ENCODE data around the gene CES3. TPM values are rescaled to one million over a fixed set of nuclear protein-coding genes. Genes with fewer than 3 reads are reported as not detected.

Gene CES3, protein sequence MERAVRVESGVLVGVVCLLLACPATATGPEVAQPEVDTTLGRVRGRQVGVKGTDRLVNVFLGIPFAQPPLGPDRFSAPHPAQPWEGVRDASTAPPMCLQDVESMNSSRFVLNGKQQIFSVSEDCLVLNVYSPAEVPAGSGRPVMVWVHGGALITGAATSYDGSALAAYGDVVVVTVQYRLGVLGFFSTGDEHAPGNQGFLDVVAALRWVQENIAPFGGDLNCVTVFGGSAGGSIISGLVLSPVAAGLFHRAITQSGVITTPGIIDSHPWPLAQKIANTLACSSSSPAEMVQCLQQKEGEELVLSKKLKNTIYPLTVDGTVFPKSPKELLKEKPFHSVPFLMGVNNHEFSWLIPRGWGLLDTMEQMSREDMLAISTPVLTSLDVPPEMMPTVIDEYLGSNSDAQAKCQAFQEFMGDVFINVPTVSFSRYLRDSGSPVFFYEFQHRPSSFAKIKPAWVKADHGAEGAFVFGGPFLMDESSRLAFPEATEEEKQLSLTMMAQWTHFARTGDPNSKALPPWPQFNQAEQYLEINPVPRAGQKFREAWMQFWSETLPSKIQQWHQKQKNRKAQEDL
- 1 to 10 TPM; 2.1 to 5.1 (median 2.8) TPM for polyA plus RNA-seq (ENCODE audit: insufficient read length in 3 of 3)
- long read RNA-seq, donor 1, partial matches to known transcripts = 0 of 1 reads
- long read RNA-seq, donor 1, other reads (novel, unspliced or antisense) = 0 of 1 reads
- long read RNA-seq, donor 2 = 0 reads
- long read RNA-seq, donor 3 = 0 reads
- long read RNA-seq, donor 4, partial matches to known transcripts = 0 of 1 reads
- long read RNA-seq, donor 4, other reads (novel, unspliced or antisense) = 0 of 1 reads
- long read RNA-seq, donor 5 = 0 reads
- long read RNA-seq, donor 6 = 0 reads
- long read RNA-seq, donor 7 = 0 reads
- long read RNA-seq, donor 8 = 0 reads
- long read RNA-seq, donor 9, partial matches to known transcripts = 0 of 1 reads
- long read RNA-seq, donor 9, other reads (novel, unspliced or antisense) = 0 of 1 reads
- long read RNA-seq, donor 10 = 0 reads
- long read RNA-seq, donor 11 = 0 reads
- long read RNA-seq, donor 12 = 0 reads
- long read RNA-seq, donor 13 = 0 reads
- long read RNA-seq, donor 14 = 0 reads
- long read RNA-seq, donor 15 = 0 reads
- long read RNA-seq, donor 16 = 0 reads

- peak in 4 of 11 donors; percentile 29 to 57 (median 38) for DNase-seq (ENCODE audit: extremely low read depth in 1 of 11, low read depth in 9 of 11, low spot score in 4 of 11)
Observed at GRCh38 chr16:66961065-66961744, at the start of gene CES3. TSS of gene CES3 (plus strand) at chr16:66961266. CDS start at chr16:66961308, 42 bp downstream.

GRCh38 chr16:66911801-66912200 is 49.3 kb upstream of the CES3 start:
- no peak for DNase-seq (ENCODE audit: extremely low read depth in 1 of 11, low read depth in 9 of 11, low spot score in 4 of 11)

DNA sequence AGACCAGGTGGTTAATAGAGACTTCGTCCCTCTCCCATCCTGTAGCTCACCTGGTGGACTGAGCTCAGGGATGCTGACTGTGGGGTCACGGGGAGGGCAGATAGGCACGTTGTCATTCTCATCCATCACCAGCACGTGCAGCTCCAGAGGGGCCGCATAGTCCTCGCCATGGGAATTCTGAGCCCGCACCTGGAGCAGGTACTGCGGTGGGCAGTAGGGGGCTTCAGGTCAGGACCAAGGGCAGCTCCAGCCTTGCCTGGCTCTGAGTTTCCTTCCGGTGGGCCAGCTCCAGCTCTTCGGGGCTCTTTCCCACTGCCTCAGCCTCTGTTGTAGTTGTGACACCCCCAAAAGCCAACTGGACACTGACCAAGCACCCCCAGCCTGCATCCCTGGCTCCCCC is 48.0 kb upstream of the CES3 start:
- no peak for DNase-seq (ENCODE audit: extremely low read depth in 1 of 11, low read depth in 9 of 11, low spot score in 4 of 11)

DNA sequence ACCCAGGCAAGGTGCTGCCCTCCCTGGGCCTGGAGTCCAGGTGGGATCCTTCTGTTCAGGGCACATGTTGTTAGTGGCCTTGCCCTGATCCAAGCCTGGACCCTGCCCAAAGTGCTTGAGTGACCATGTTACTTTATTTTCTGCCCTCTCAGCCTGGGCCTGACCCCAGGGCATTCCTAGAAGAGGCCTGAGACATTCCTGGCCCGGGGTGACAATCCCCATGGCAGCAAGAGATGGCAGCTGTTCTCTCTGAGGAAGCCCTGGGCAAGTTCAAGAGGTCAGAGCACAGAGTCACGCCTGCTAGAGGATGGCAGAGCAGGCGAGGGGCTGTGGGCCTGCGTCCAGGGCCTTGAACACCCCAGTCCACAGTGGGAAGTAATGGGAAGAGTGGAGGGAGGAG is 47.4 kb upstream of the CES3 start:
- DNase-seq (ENCODE audit: extremely low read depth in 1 of 11, low read depth in 9 of 11, low spot score in 4 of 11) = no peak

DNA sequence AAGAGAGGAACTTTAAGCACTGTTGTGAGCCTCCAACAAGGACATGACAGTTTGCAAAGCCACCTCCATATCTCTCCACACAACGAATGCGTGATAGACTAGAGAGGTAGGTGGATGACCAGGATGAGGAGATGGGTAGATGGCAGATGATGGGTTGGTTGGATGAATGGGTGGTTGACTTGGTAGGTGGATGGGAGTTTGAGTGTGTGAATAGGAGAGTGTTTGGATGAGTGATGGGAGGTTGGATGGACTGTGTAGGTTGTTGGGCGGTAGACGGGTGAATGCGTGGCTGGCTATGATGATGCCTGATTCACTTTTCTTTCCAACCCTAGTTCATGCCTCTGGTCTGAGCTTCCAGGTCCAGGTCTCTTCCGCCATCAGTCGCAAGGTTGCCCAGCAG is 46.5 kb upstream of the CES3 start:
- no peak for DNase-seq (ENCODE audit: extremely low read depth in 1 of 11, low read depth in 9 of 11, low spot score in 4 of 11)

- no peak for DNase-seq (ENCODE audit: extremely low read depth in 1 of 11, low read depth in 9 of 11, low spot score in 4 of 11)
Observed at GRCh38 chr16:66915041-66915440, 46.0 kb upstream of the CES3 start.

- DNase-seq (ENCODE audit: extremely low read depth in 1 of 11, low read depth in 9 of 11, low spot score in 4 of 11) = no peak
Observed at GRCh38 chr16:66916518-66916917, 44.5 kb upstream of the CES3 start.

DNA sequence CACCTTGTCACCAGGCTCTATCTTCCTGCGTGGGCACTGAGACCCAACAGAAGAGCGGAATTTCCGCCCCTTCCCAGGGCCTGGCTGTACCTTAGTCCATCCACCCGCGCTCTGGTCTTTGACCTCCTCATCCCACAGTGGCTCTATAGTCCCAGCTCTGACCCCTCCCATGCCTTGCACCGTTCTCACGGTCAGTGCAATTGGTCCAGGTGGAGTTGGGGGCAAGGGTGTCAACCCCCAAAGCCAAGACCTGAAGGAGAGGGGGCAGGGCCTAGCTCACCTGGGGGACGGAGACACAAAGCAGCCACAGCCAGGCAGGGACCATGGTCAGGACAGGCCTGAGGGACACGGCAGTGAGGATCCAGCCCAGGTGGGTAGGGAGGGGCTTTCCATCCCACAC is 43.3 kb upstream of the CES3 start:
- DNase-seq (ENCODE audit: extremely low read depth in 1 of 11, low read depth in 9 of 11, low spot score in 4 of 11) = no peak

DNA sequence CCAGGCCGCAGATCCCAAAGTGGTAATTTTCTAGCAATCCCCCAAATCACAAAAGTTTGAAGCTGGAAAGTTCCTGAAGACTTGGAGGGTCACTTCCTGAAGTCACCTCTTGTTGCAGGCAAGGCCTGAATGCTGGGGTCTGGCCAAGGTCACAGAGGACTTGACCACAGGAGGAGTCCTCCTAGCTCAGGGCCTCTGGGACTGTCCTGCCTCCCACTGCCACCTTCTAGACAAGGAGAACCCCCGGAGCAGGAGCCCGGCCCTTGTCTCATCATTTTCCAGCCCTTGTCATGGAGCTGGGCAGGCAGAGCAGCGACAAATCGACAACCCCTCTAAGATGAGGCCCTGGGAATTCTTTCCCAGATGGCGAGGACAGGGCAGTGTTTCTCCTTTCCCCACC is 42.7 kb upstream of the CES3 start:
- DNase-seq (ENCODE audit: extremely low read depth in 1 of 11, low read depth in 9 of 11, low spot score in 4 of 11) = no peak

- DNase-seq (ENCODE audit: extremely low read depth in 1 of 11, low read depth in 9 of 11, low spot score in 4 of 11) = peak in 6 of 11 donors; percentile 60 to 83 (median 64)
Observed at GRCh38 chr16:66918803-66919568, 42.1 kb upstream of the CES3 start, which contains the start of gene CDH16. TSS of gene CDH16 (minus strand) at chr16:66918885. CDS start at chr16:66918065, 820 bp downstream.

DNA sequence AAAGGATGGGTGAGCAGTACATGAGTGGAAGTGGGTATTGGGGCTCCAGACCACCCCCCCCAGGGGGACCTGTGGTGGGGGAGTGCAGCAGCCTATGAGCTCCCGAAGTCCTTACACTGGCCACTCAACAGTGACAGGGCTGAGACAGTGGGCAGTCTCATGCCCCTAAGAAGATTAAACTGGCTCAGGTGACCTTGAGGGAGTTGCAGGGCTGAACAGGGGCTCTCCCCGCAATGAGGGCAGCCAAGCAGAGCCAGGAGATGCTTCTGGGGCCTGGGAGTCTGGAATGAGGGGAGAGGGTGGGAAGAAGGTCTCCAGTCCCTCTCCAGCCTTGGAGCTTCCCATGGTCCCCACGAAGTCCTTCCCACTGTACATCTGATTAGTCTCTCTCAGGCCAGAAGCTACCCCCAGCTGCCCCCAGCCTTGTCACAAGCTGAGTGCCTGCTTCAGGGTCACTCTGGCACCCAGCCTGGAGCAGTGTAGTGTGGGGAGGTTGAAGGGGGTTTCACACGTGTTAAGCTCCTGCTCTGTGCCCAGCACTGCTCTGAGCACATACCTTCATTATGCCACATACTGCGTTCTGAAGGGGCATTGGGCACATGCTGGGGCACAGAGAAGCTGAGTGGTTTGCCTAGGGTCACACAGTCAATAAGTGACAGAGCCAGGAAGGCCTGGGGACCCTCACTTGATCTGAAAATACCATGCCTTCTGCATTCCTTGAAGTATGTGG is 41.3 kb upstream of the CES3 start:
- no peak for DNase-seq (ENCODE audit: extremely low read depth in 1 of 11, low read depth in 9 of 11, low spot score in 4 of 11)

DNA sequence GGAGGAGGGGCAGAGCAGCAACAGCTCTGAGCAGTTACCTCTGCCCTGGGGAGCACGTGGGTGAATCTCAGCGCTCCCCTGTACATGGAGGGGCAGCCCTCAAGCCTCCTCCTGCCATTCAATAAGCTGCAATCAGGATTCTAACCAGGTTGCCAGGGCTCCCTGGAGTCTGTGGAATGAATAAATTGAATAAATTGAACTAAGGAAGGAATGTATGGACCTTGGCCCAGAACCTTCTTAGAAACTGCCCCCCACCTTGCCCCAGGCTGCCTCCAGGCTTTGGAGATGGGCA is 40.8 kb upstream of the CES3 start:
- no peak for DNase-seq (ENCODE audit: extremely low read depth in 1 of 11, low read depth in 9 of 11, low spot score in 4 of 11)

GRCh38 chr16:66920924-66921680 is 40.0 kb upstream of the CES3 start:
- DNase-seq (ENCODE audit: extremely low read depth in 1 of 11, low read depth in 9 of 11, low spot score in 4 of 11) = no peak

GRCh38 chr16:66921729-66922450 is 39.2 kb upstream of the CES3 start:
- no peak for DNase-seq (ENCODE audit: extremely low read depth in 1 of 11, low read depth in 9 of 11, low spot score in 4 of 11)

GRCh38 chr16:66923247-66923731 is 37.8 kb upstream of the CES3 start:
- no peak for DNase-seq (ENCODE audit: extremely low read depth in 1 of 11, low read depth in 9 of 11, low spot score in 4 of 11)

DNA sequence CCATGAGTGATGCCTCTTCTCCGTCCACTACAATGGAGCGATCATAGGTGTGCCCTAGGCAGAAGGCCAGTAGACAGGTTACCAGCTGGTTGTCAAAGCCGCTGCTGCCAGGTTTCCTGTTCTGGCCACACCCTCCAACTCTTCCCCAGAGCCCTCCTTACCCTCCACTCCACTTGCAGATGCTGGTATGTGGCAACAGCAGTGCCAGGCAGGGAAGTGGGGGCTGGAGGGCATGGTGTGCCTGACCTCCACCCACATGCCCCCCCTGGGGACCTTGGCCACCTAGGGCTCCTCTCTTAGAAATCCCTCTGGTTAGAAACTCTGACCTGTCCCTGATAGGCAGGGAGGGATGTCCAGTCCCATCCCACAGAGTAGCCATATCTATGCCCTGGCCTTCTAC is 37.2 kb upstream of the CES3 start:
- DNase-seq (ENCODE audit: extremely low read depth in 1 of 11, low read depth in 9 of 11, low spot score in 4 of 11) = no peak
